HepG2 (cell line): ENCODE measurements around the gene CA6.

Experiments used
- RFX5 ChIP-seq: IDR thresholded peaks from 2 replicates; pipeline ENCODE4 v1.6.1; 2011; ENCODE audit warnings: low read depth, low read length, improper control_type of control experiment
- ZNF407 ChIP-seq: sonication (generic); formaldehyde crosslinking; IDR thresholded peaks from one replicate; pipeline ENCODE4 v1.5.1; 2020; ENCODE audit warnings: mild to moderate bottlenecking, missing genetic modification reagents; ENCODE audit errors: not compliant biosample characterization
- TF ChIP-seq, protein P1 (sequence below): sonication (generic); formaldehyde crosslinking; IDR thresholded peaks from 2 replicates; pipeline ENCODE4 v1.4.0; 2020; ENCODE audit warnings: missing genetic modification reagents

GRCh38 chr1:8955406-8955805, 9.7 kb downstream of the CA6 start:
- no peak for TF ChIP-seq ZNF407 (CRISPR knock-in tag)
- TF ChIP-seq, protein P1, sequence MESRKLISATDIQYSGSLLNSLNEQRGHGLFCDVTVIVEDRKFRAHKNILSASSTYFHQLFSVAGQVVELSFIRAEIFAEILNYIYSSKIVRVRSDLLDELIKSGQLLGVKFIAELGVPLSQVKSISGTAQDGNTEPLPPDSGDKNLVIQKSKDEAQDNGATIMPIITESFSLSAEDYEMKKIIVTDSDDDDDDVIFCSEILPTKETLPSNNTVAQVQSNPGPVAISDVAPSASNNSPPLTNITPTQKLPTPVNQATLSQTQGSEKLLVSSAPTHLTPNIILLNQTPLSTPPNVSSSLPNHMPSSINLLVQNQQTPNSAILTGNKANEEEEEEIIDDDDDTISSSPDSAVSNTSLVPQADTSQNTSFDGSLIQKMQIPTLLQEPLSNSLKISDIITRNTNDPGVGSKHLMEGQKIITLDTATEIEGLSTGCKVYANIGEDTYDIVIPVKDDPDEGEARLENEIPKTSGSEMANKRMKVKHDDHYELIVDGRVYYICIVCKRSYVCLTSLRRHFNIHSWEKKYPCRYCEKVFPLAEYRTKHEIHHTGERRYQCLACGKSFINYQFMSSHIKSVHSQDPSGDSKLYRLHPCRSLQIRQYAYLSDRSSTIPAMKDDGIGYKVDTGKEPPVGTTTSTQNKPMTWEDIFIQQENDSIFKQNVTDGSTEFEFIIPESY (CRISPR knock-in tag) = no peak
- TF ChIP-seq RFX5 = no peak
